Activated T-cell treated with anti-CD3 and anti-CD28 coated beads, Interleukin-2, amount 50 U/mL, for 72 hours (primary cell): ENCODE results near the gene AMMECR1L. TPM values are rescaled to one million over a fixed set of nuclear protein-coding genes. Genes with fewer than 3 reads are reported as not detected.
"Not testable (repeated sequence)": the region's sequence is repeated elsewhere in the genome, so short reads cannot be mapped to it uniquely, and the experiment has no call there.

Source experiments
- ATAC-seq, 2 donors: fragments of 150-1000 bp; cut with Tn5 transposase; replicated peaks in 1 of 2; 2 replicates each; pipeline ENCODE4 v1.10.0; 2021; ENCODE audit warnings: moderate library complexity in 2 of 2, mild to moderate bottlenecking in 1 of 2
- DNase-seq, 2 donors: peaks; one replicate each; pipeline ENCODE4 v3.0.0; 2021 to 2022; ENCODE audit warnings: mixed read lengths in 1 of 2
- H3K27ac Mint-ChIP-seq: one replicate; pipeline ENCODE4 v1.8.0; 2022; ENCODE audit warnings: mild to moderate bottlenecking, moderate library complexity, mixed read lengths
- H3K27me3 Mint-ChIP-seq: one replicate; pipeline ENCODE4 v1.8.0; 2022; ENCODE audit warnings: low read depth, mixed read lengths
- H3K36me3 Mint-ChIP-seq, 2 donors: one replicate each; pipeline ENCODE4 v1.8.0; 2022; ENCODE audit warnings: mixed read lengths in 2 of 2, mild to moderate bottlenecking in 1 of 2; ENCODE audit not compliant: insufficient read depth in 2 of 2
- H3K4me1 Mint-ChIP-seq: one replicate; pipeline ENCODE4 v1.8.0; 2022; ENCODE audit warnings: low read depth, mixed read lengths
- H3K4me3 Mint-ChIP-seq, 2 donors: one replicate each; pipeline ENCODE4 v1.8.0; 2022; ENCODE audit warnings: mild to moderate bottlenecking in 2 of 2, mixed read lengths in 2 of 2, moderate library complexity in 2 of 2
- H3K9me3 Mint-ChIP-seq, 2 donors: one replicate each; pipeline ENCODE4 v1.8.0; 2022; ENCODE audit warnings: mixed read lengths in 2 of 2
- total RNA-seq, 2 donors: library from RNA; stranded (reverse); gene quantifications; one replicate each; pipeline ENCODE4 v1.2.3, GENCODE V29; 2022

Gene AMMECR1L
- total RNA-seq, 2 donors from 2014 or later: 24.8 to 25.3 TPM

- no peaks in the 10 kb centered on the region for H3K9me3 Mint-ChIP-seq
- peaks cover 10 to 28% of the 10 kb centered on the region in 2 donors for H3K36me3 Mint-ChIP-seq
- peak; percentile 38 to 50 for ATAC-seq
- DNase-seq: no peak
- H3K4me1 Mint-ChIP-seq: peaks cover 23% of the 10 kb centered on the region
- no peaks in the 10 kb centered on the region for H3K27me3 Mint-ChIP-seq
- peak overlapping the region; percentile 46 for H3K27ac Mint-ChIP-seq
- no peak overlapping the region for H3K4me3 Mint-ChIP-seq
Measured at GRCh38 chr2:127847931-127848330, 37.8 kb downstream of the AMMECR1L start.

GRCh38 chr2:127844973-127845372 lies 40.8 kb downstream of the AMMECR1L start:
- DNase-seq (no peak), ATAC-seq (no peak)
- Mint-ChIP-seq H3K4me3 (no peak overlapping the region), H3K9me3 (no peaks in the 10 kb centered on the region), H3K27me3 (no peaks in the 10 kb centered on the region), H3K36me3 (peaks cover 9 to 17% of the 10 kb centered on the region in 2 donors), H3K4me1 (peaks cover 21% of the 10 kb centered on the region), H3K27ac (no peak overlapping the region)

GRCh38 chr2:127843677-127844076 lies 42.1 kb downstream of the AMMECR1L start:
- Mint-ChIP-seq H3K27ac (no peak overlapping the region), H3K4me1 (peaks cover 9% of the 10 kb centered on the region), H3K36me3 (peaks cover 6 to 7% of the 10 kb centered on the region in 2 donors), H3K4me3 (no peak overlapping the region), H3K9me3 (no peaks in the 10 kb centered on the region), H3K27me3 (no peaks in the 10 kb centered on the region)
- no peak for ATAC-seq
- no peak for DNase-seq

GRCh38 chr2:127841466-127842178 lies 44.1 kb downstream of the AMMECR1L start:
- DNase-seq (no peak), ATAC-seq (no peak)
- Mint-ChIP-seq H3K27ac (no peak overlapping the region), H3K36me3 (peaks cover 4 to 6% of the 10 kb centered on the region in 2 donors), H3K27me3 (no peaks in the 10 kb centered on the region), H3K4me3 (no peak overlapping the region), H3K4me1 (no peaks in the 10 kb centered on the region), H3K9me3 (no peaks in the 10 kb centered on the region)

GRCh38 chr2:127840893-127841292 lies 44.9 kb downstream of the AMMECR1L start:
- no peak for DNase-seq
- no peaks in the 10 kb centered on the region for H3K9me3 Mint-ChIP-seq
- no peak for ATAC-seq
- H3K27ac Mint-ChIP-seq: no peak overlapping the region
- H3K4me3 Mint-ChIP-seq: no peak overlapping the region
- H3K36me3 Mint-ChIP-seq: peaks cover 3 to 6% of the 10 kb centered on the region in 2 donors
- no peaks in the 10 kb centered on the region for H3K4me1 Mint-ChIP-seq
- no peaks in the 10 kb centered on the region for H3K27me3 Mint-ChIP-seq

- H3K4me3 Mint-ChIP-seq: no peak overlapping the region
- no peak overlapping the region for H3K27ac Mint-ChIP-seq
- H3K9me3 Mint-ChIP-seq: no peaks in the 10 kb centered on the region
- no peak for ATAC-seq
- no peaks in the 10 kb centered on the region for H3K36me3 Mint-ChIP-seq
- no peaks in the 10 kb centered on the region for H3K27me3 Mint-ChIP-seq
- peaks cover 17% of the 10 kb centered on the region for H3K4me1 Mint-ChIP-seq
- no peak for DNase-seq
Measured at GRCh38 chr2:127834951-127835350, 50.8 kb downstream of the AMMECR1L start.

GRCh38 chr2:127829845-127830246 lies 55.9 kb downstream of the AMMECR1L start:
- peaks cover 7% of the 10 kb centered on the region in 2 donors for H3K9me3 Mint-ChIP-seq
- ATAC-seq: peak; percentile 98 to 99
- peak overlapping the region; percentile 48 to 78 for H3K4me3 Mint-ChIP-seq

GRCh38 chr2:127826708-127827107 lies 59.0 kb downstream of the AMMECR1L start:
- not testable (repeated sequence) for H3K27ac Mint-ChIP-seq, H3K9me3 Mint-ChIP-seq, H3K4me3 Mint-ChIP-seq, ATAC-seq, H3K27me3 Mint-ChIP-seq, DNase-seq
- H3K36me3 Mint-ChIP-seq: peaks cover 16 to 17% of the 10 kb centered on the region in 2 donors
- peaks cover 34% of the 10 kb centered on the region for H3K4me1 Mint-ChIP-seq

More at GRCh38 chr2:127829845-127830246, 55.9 kb downstream of the AMMECR1L start:
- Mint-ChIP-seq H3K27ac (peak overlapping the region; percentile 92), H3K36me3 (peaks cover 10 to 16% of the 10 kb centered on the region in 2 donors), H3K27me3 (no peaks in the 10 kb centered on the region), H3K4me1 (peaks cover 34% of the 10 kb centered on the region)
- peak; percentile 64 to 70 for DNase-seq

- H3K9me3 Mint-ChIP-seq: peaks cover 8 to 11% of the 10 kb centered on the region in 2 donors
- H3K4me3 Mint-ChIP-seq: no peak overlapping the region
- H3K27me3 Mint-ChIP-seq: no peaks in the 10 kb centered on the region
- no peak overlapping the region for H3K27ac Mint-ChIP-seq
- DNase-seq (no peak), ATAC-seq (no peak)
- H3K4me1 Mint-ChIP-seq: peaks cover 27% of the 10 kb centered on the region
- H3K36me3 Mint-ChIP-seq: peaks cover 17 to 20% of the 10 kb centered on the region in 2 donors
Measured at GRCh38 chr2:127826047-127826446, 59.7 kb downstream of the AMMECR1L start.

- H3K9me3 Mint-ChIP-seq: peaks cover 13 to 19% of the 10 kb centered on the region in 2 donors
- H3K4me1 Mint-ChIP-seq: no peaks in the 10 kb centered on the region
- peaks cover 12% of the 10 kb centered on the region for H3K27me3 Mint-ChIP-seq
- H3K4me3 Mint-ChIP-seq: no peak overlapping the region
- no peak for ATAC-seq
- no peak for DNase-seq
- H3K27ac Mint-ChIP-seq: no peak overlapping the region
- peaks cover 17 to 19% of the 10 kb centered on the region in 2 donors for H3K36me3 Mint-ChIP-seq
Measured at GRCh38 chr2:127820080-127820668, 65.6 kb downstream of the AMMECR1L start.

GRCh38 chr2:127818794-127819425 lies 66.8 kb downstream of the AMMECR1L start:
- H3K9me3 Mint-ChIP-seq: peaks cover 13 to 19% of the 10 kb centered on the region in 2 donors
- no peaks in the 10 kb centered on the region for H3K4me1 Mint-ChIP-seq
- no peak overlapping the region for H3K27ac Mint-ChIP-seq
- no peak overlapping the region for H3K4me3 Mint-ChIP-seq
- H3K27me3 Mint-ChIP-seq: peaks cover 12% of the 10 kb centered on the region
- DNase-seq (no peak), ATAC-seq (no peak)
- H3K36me3 Mint-ChIP-seq: peaks cover 17 to 19% of the 10 kb centered on the region in 2 donors

GRCh38 chr2:127818241-127818640 lies 67.5 kb downstream of the AMMECR1L start:
- H3K36me3 Mint-ChIP-seq: peaks cover 17 to 19% of the 10 kb centered on the region in 2 donors
- H3K4me1 Mint-ChIP-seq: no peaks in the 10 kb centered on the region
- H3K9me3 Mint-ChIP-seq: peaks cover 13 to 19% of the 10 kb centered on the region in 2 donors

GRCh38 chr2:127814677-127815076 lies 71.1 kb downstream of the AMMECR1L start:
- no peak overlapping the region for H3K4me3 Mint-ChIP-seq
- H3K4me1 Mint-ChIP-seq: peaks cover 16% of the 10 kb centered on the region
- H3K27ac Mint-ChIP-seq: no peak overlapping the region
- DNase-seq: no peak
- H3K27me3 Mint-ChIP-seq: peaks cover 12% of the 10 kb centered on the region
- H3K9me3 Mint-ChIP-seq: peaks cover 4 to 10% of the 10 kb centered on the region in 2 donors
- ATAC-seq: no peak
- peaks cover 6 to 13% of the 10 kb centered on the region in 2 donors for H3K36me3 Mint-ChIP-seq

More at GRCh38 chr2:127818241-127818640, 67.5 kb downstream of the AMMECR1L start:
- ATAC-seq (no peak), DNase-seq (no peak)
- Mint-ChIP-seq H3K27ac (no peak overlapping the region), H3K4me3 (no peak overlapping the region), H3K27me3 (peaks cover 12% of the 10 kb centered on the region)
